HG03439 (cell line): ENCODE data around the gene DNAJC21.
A peak's percentile ranks its signal among the peaks of the same experiment; 100 is the strongest.

ENCODE experiments used
- ATAC-seq: cut with Tn5 transposase; IDR thresholded peaks from one replicate; pipeline ENCODE4 v1.9.1; 2021; ENCODE audit warnings: mild to moderate bottlenecking, moderate library complexity; ENCODE audit not compliant: unreplicated experiment

The DNAJC21 gene

GRCh38 chr5:34929134-34929719 lies at the start of gene DNAJC21:
DNAJC21 (plus strand) TSS chr5:34929559; CDS start chr5:34929820, 261 bp downstream.
- peak; percentile 91 for ATAC-seq

- no peak for ATAC-seq
Observed at GRCh38 chr5:34881246-34881645, 48.1 kb upstream of the DNAJC21 start.

GRCh38 chr5:34886392-34887119 lies 42.8 kb upstream of the DNAJC21 start:
- ATAC-seq, result no peak

GRCh38 chr5:34889394-34889793 lies 40.0 kb upstream of the DNAJC21 start:
- ATAC-seq, result no peak

DNA sequence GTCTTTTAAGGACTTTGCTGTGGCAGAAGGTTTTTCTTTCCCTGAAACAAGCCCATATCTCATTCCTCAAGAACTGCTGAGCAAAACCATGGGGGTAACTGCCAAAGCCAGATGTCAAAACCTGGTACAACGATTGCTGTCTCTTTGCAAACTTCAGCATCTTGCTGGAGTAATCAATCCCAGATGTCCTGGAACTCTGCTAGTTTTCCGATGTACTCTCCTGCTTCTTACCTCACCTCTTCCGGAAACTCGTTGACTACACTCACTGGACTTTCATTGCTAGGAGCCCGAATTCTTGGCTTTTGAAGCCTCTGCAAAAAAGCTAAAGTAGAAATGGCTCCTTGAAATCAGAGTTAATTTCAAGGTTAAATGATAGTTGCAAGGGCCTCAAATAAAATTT lies 37.4 kb upstream of the DNAJC21 start:
- no peak for ATAC-seq

- no peak for ATAC-seq
Observed at GRCh38 chr5:34892414-34892813, 36.9 kb upstream of the DNAJC21 start.

GRCh38 chr5:34894716-34895115 lies 34.6 kb upstream of the DNAJC21 start:
- no peak for ATAC-seq

GRCh38 chr5:34895641-34896419 lies 33.5 kb upstream of the DNAJC21 start:
- no peak for ATAC-seq

DNA sequence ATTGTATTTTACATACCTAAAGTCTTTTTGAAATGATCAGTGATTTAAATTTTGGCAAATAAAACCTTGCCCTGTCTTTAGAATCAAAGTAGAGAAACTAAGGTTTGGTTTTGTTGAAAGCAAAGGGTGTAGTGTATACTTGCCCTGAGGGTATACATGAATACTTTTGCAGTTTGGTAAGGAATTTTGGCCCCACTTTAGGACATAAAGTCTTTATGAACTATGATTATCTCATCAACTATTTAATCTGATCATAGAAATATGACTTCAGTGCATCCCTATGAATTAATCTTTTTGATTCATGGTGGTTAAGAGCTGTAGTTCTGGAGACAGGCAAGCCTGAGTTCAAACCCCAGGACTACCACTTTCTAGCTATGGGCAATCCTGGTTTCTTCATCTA lies 31.7 kb upstream of the DNAJC21 start:
- ATAC-seq, result no peak

GRCh38 chr5:34898258-34898895 lies 31.0 kb upstream of the DNAJC21 start:
- peak; percentile 74 for ATAC-seq

GRCh38 chr5:34899066-34899465 lies 30.3 kb upstream of the DNAJC21 start:
- no peak for ATAC-seq

GRCh38 chr5:34900652-34901051 lies 28.7 kb upstream of the DNAJC21 start:
- ATAC-seq, result no peak

GRCh38 chr5:34903260-34903659 lies 26.1 kb upstream of the DNAJC21 start:
- no peak for ATAC-seq

- ATAC-seq, result no peak
Observed at GRCh38 chr5:34905564-34905963, 23.8 kb upstream of the DNAJC21 start.

- ATAC-seq, result no peak
Observed at GRCh38 chr5:34913072-34913471, 16.3 kb upstream of the DNAJC21 start.

- peak; percentile 24 for ATAC-seq
Observed at GRCh38 chr5:34914671-34915138, 14.7 kb upstream of the DNAJC21 start.

GRCh38 chr5:34915139-34915855 lies 14.1 kb upstream of the DNAJC21 start, which contains the start of the genes BRIX1 and RAD1:
BRIX1 (plus strand) TSS chr5:34915711; CDS start chr5:34915739, 28 bp downstream.
RAD1 (minus strand) TSS chr5:34915504; CDS start chr5:34914892, 612 bp downstream.
- peak; percentile 99 for ATAC-seq

DNA sequence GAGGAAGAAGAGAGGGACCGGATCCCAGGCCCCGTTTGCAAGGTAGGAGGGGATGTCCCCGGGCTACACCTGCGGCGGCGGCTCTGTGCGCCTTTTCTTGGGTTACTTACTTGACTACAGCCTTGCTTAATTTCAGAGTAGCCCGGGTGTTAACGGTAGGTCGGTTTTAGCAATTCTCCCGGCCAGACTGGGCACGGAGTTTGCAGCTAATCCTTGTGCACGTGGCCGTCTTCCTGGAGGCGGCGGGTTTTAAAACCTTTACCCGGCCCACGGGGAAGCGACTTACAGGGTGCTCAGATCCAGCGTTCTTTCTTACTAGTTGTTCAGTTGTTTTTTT lies 13.5 kb upstream of the DNAJC21 start:
- peak; percentile 1 for ATAC-seq

DNA sequence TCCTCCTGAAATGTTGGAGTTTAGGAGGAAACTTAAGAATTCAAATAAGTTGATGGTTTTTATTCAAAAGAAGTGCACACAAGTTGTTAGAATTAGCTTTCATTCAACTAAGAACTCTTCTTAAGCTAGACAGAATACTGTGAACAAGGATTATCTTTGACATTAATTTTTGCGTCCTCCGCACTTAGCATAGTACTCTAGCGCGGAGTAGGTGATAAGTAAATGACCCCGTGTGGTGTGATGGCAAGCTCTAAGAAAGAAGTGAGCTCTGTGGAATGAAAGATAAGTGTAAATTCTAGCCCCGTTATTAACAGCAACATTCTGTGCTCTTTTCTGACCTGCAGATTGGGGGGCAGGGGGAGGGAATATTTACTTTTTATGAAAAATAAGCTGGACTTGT lies 12.8 kb upstream of the DNAJC21 start:
- no peak for ATAC-seq

DNA sequence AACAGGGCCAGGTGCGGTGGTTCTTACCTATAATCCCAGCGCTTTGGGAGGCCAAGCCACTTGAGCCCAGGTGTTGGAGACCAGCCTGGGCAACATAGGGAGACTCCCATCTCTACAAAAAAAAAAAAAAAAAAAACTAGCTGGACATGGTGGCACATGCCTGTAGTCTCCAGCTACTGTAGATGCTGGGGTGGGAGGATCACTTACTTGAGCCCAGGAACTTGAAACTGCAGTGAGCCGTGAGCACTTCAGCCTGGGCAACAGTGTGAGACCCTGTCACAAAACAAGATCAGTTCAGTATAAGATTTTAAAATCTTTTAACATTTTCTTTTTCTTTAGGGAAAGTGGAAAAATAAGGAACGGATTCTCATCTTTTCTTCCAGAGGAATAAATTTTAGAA lies 11.3 kb upstream of the DNAJC21 start:
- no peak for ATAC-seq

DNA sequence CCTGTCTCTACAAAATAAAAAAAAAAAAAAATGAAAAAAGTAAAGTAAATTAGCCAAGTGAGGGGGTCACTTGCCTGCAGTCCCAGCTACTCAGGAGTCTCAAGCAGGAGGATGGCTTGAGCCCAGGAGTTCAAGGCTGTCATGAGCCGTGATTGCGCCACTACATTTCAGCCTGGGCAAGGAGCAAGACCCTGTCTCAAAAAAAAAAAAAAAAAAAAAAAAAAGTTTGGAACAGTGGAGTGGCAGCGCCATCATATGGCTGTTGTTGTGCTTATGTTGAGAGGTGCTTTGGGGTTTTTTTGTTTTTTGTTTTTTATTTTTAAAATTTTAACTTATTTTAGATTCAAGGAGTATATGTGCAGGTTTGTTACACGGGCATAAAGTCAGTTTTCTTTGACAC lies 10.3 kb upstream of the DNAJC21 start:
- no peak for ATAC-seq
